ENCODE data around the gene MYL3.

MYL3 gene

DNA sequence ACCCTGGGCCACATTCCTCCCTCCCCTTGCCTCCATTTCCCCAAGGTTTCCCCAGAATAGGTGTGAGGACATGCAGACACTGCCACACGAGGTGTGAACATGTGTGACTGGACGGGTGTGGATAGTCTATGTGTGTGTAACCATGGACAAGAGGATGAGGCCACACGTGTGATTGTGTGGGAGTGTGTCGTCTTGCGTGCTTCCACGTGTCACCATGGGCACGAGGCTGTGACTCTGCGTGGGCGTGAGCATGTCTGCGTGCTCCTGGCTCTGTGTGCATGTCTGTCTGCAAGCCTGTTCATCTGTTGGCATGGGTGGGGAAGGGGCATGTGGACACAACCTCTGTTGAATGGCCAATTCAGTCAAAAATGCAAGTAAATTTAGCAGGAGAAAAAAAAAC, 6.2 kb upstream of the MYL3 start:
- H3K9me3 ChIP-seq (ENCODE audit: insufficient read depth, low read depth, low read length), result no peaks in the 10 kb centered on the region
- no peaks in the 10 kb centered on the region for H3K4me1 ChIP-seq (ENCODE audit: insufficient read depth, low read length)
- H3K9ac ChIP-seq (ENCODE audit: low read depth, low read length), result no peak overlapping the region
- peaks cover 27% of the 10 kb centered on the region for H3K27me3 ChIP-seq (ENCODE audit: insufficient read depth, low read length)
- no peak overlapping the region for H3K4me3 ChIP-seq (ENCODE audit: low read length)
- H3K36me3 ChIP-seq (ENCODE audit: insufficient read depth, low read length), result no peaks in the 10 kb centered on the region
- WGBS, result 92% methylated on average over 10 of the region's 10 CpGs
- no peak overlapping the region for H3K27ac ChIP-seq (ENCODE audit: low read depth, low read length)

DNA sequence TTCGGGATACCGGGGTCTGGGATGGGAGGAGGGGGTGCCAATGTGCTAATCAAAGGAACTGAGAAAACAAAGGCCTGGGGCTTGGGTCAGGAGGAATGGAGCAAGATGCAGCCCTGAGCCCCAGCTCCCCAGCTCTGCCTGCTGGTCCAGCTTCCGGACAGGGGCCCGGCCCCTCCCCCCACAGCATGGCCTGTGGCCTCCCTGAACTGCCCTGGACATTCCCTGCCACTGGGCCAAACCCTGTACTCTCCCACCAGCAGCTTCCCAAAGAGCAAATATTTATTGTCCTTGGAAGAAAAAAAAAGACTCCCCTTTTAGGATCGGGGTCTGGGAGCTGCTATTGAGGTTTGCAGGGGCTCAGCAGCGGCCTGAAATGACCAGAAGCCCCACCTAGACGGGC, 5.7 kb upstream of the MYL3 start:
- no peaks in the 10 kb centered on the region for H3K9me3 ChIP-seq (ENCODE audit: insufficient read depth, low read depth, low read length)
- peaks cover 23% of the 10 kb centered on the region for H3K27me3 ChIP-seq (ENCODE audit: insufficient read depth, low read length)
- WGBS, result 87% methylated on average over 7 of the region's 7 CpGs

DNA sequence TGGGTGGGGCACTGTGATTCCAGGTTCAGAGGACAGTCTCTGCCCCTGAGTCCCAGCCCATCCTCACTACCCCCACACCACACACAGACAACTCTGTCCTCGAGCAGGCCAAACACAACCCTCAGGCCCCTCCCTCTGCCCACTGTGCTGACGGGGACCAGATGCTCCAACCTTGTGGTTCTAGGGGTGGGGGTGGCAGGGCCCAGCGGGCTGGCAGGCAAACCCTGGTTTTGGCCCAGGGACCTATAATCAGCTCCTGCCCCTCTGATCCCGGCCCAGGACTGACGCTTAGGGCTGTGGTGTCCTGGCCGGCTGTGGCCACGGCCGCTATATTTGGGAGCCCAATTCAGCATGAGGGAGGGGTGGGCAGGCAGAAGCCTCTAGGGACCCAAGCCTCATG, 5.0 kb upstream of the MYL3 start:
- WGBS, result 88% methylated on average over 8 of the region's 8 CpGs

More for the DNA sequence above, 5.7 kb upstream of the MYL3 start:
- no peak overlapping the region for H3K9ac ChIP-seq (ENCODE audit: low read depth, low read length)
- no peak overlapping the region for H3K4me3 ChIP-seq (ENCODE audit: low read length)
- H3K4me1 ChIP-seq (ENCODE audit: insufficient read depth, low read length), result no peaks in the 10 kb centered on the region
- no peaks in the 10 kb centered on the region for H3K36me3 ChIP-seq (ENCODE audit: insufficient read depth, low read length)
- no peak overlapping the region for H3K27ac ChIP-seq (ENCODE audit: low read depth, low read length)

DNA sequence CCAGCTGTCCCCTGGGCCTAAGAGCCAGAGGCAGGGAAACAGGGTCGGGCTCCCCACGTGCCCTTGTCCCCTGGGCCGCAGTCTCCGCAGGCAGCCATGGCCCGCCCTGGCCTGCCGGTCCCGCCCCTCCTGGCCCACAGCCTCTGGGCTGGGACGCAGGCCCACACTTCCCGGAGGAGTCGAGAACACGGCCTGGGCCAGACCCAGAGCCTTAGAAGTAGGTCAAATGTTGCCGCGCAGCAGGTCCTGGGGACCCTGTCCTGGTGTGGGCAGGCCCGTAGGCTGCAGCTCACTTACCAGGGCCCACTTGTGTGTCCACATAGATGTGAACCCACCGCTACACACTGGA, 4.3 kb upstream of the MYL3 start:
- WGBS, result 86% methylated on average over 15 of the region's 15 CpGs
- Histone ChIP-seq H3K27ac (ENCODE audit: low read depth, low read length) (no peak overlapping the region), H3K9ac (ENCODE audit: low read depth, low read length) (no peak overlapping the region), H3K36me3 (ENCODE audit: insufficient read depth, low read length) (no peaks in the 10 kb centered on the region), H3K9me3 (ENCODE audit: insufficient read depth, low read depth, low read length) (no peaks in the 10 kb centered on the region), H3K4me1 (ENCODE audit: insufficient read depth, low read length) (no peaks in the 10 kb centered on the region), H3K27me3 (ENCODE audit: insufficient read depth, low read length) (peaks cover 9% of the 10 kb centered on the region; the same call in 1 of the 2 replicates), H3K4me3 (ENCODE audit: low read length) (no peak overlapping the region)

More for the DNA sequence above, 5.0 kb upstream of the MYL3 start:
- H3K4me3 ChIP-seq (ENCODE audit: low read length), result no peak overlapping the region
- no peaks in the 10 kb centered on the region for H3K4me1 ChIP-seq (ENCODE audit: insufficient read depth, low read length)
- peaks cover 17% of the 10 kb centered on the region for H3K27me3 ChIP-seq (ENCODE audit: insufficient read depth, low read length)
- H3K36me3 ChIP-seq (ENCODE audit: insufficient read depth, low read length), result no peaks in the 10 kb centered on the region
- H3K9ac ChIP-seq (ENCODE audit: low read depth, low read length), result no peak overlapping the region
- no peaks in the 10 kb centered on the region for H3K9me3 ChIP-seq (ENCODE audit: insufficient read depth, low read depth, low read length)
- no peak overlapping the region for H3K27ac ChIP-seq (ENCODE audit: low read depth, low read length)

DNA sequence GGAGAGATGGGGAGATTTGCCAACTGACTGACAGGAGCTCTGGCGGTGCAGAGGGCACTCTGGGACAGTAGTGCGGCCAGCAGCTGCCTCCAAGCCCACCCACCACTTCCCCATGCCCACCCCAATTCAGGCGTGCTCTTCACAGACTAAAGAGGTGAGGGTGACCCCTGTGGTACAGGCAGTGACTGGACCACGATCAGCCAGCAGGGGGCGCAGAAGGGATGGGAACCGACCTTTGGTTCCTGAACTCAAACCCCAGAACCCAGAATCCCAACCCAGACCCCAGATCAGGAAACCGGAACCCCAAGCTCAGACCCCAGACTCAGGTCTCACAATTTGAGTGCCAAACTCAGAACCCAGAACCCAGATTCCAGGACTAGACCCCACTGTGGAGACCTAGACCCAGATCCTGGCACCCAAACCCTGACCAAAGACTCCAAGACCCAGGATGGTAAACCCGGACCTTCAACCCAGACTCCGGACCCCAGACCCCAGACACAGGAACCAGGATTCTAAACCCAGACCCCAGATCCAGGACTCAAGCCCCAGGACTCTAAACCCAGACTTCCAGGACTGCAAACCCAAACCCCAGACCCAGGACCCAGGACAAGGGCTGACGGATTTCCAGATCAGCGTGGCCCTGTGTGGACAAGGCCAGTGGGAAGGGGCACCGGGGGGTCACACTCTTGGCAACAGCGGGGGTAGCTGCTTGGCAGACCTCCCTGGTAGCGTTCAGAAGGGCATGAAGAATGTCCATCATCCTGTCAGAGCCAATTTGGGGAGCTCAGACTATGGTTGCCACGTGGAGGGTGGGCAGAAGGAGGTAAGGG, 3.7 kb upstream of the MYL3 start:
- Histone ChIP-seq H3K27ac (ENCODE audit: low read depth, low read length) (no peak overlapping the region), H3K9ac (ENCODE audit: low read depth, low read length) (no peak overlapping the region), H3K36me3 (ENCODE audit: insufficient read depth, low read length) (no peaks in the 10 kb centered on the region), H3K9me3 (ENCODE audit: insufficient read depth, low read depth, low read length) (no peaks in the 10 kb centered on the region), H3K27me3 (ENCODE audit: insufficient read depth, low read length) (0 out of 2 replicates have a peak, but pooled peaks cover 8% of the 10 kb centered on the region), H3K4me1 (ENCODE audit: insufficient read depth, low read length) (no peaks in the 10 kb centered on the region), H3K4me3 (ENCODE audit: low read length) (no peak overlapping the region)
- WGBS, result 55% methylated on average over 15 of the region's 15 CpGs

DNA sequence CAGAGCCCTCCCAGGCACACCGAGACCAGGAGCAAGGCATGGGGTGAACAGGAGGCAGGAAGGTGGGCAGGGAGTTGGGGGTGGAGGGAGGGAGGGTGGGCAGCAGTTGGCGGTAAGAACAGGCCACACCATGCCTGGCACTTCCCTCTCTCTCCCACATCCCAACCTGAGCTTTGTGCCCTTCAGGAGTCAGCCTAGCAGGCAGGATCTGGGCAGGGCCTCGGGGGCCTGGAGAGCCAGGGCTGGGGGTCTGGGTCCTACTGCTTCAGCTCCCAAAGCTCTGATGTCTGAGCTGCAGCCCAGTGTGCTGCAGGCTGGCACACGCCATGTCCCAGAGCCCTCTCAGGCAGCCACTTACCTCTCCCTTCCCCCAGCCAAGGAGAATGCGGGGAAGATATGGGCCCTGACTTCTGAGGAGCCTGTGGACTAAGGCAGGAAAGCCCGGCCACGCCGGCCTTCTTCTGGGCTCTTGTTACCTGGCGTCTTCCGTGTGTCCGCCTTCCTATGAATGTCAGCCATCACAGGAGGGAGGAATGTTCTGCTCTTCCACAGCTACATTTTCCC, 2.9 kb upstream of the MYL3 start:
- 88% methylated on average over 11 of the region's 11 CpGs for WGBS
- Histone ChIP-seq H3K36me3 (ENCODE audit: insufficient read depth, low read length) (no peaks in the 10 kb centered on the region), H3K9ac (ENCODE audit: low read depth, low read length) (no peak overlapping the region), H3K27ac (ENCODE audit: low read depth, low read length) (no peak overlapping the region), H3K4me1 (ENCODE audit: insufficient read depth, low read length) (no peaks in the 10 kb centered on the region), H3K27me3 (ENCODE audit: insufficient read depth, low read length) (0 out of 2 replicates have a peak, but pooled peaks cover under 1% of the 10 kb centered on the region), H3K9me3 (ENCODE audit: insufficient read depth, low read depth, low read length) (no peaks in the 10 kb centered on the region), H3K4me3 (ENCODE audit: low read length) (no peak overlapping the region)

DNA sequence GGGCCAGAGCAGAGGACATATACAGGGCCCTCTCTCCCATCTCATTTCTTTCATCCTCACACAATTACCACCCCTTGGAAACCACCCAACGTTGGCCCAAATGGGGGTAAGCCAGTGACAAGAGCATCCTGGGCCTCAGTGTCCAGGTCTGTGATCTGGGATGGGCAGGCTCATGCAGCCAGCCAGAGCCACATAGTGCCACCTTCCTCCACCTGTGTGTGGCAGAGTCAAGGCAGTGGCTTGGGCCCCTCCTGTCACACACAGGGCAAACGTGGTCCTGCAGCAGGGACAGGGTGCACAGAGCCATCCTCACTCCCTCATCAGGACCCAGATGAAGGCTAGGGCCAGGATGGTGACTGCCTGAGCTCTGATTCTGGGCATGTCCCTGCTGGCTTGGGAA, 2.3 kb upstream of the MYL3 start:
- Histone ChIP-seq H3K9me3 (ENCODE audit: insufficient read depth, low read depth, low read length) (no peaks in the 10 kb centered on the region), H3K27ac (ENCODE audit: low read depth, low read length) (no peak overlapping the region), H3K9ac (ENCODE audit: low read depth, low read length) (no peak overlapping the region), H3K4me1 (ENCODE audit: insufficient read depth, low read length) (no peaks in the 10 kb centered on the region), H3K36me3 (ENCODE audit: insufficient read depth, low read length) (no peaks in the 10 kb centered on the region), H3K4me3 (ENCODE audit: low read length) (no peak overlapping the region), H3K27me3 (ENCODE audit: insufficient read depth, low read length) (no peaks in the 10 kb centered on the region)
- 82% methylated on average over 2 of the region's 2 CpGs for WGBS

DNA sequence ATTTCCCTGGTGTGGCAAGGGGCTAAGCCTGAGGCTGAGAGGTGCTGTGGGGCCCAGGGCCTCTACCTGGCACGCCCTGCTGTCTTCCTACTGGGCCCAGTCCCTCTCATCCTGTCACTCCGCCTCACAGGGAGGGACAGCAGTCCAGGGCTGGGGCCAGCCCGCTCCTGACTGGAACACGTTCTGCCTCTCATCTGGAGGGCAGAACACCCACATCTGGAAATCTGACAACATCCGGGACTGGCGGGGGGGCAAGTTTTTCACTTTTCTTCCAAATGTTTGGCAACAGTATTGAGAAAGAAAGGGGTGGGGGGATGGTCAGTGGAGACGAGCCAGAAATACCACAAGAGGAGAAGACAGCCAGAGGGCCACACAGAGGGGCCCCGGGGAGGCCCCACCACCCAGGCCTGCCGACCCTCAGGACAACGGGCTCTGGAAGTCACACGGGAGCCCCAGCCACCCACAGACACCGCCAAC, 1.8 kb upstream of the MYL3 start:
- WGBS, result 87% methylated on average over 12 of the region's 12 CpGs
- H3K27ac ChIP-seq (ENCODE audit: low read depth, low read length), result no peak overlapping the region
- no peaks in the 10 kb centered on the region for H3K27me3 ChIP-seq (ENCODE audit: insufficient read depth, low read length)
- no peaks in the 10 kb centered on the region for H3K36me3 ChIP-seq (ENCODE audit: insufficient read depth, low read length)
- H3K4me3 ChIP-seq (ENCODE audit: low read length), result no peak overlapping the region
- H3K4me1 ChIP-seq (ENCODE audit: insufficient read depth, low read length), result no peaks in the 10 kb centered on the region
- no peaks in the 10 kb centered on the region for H3K9me3 ChIP-seq (ENCODE audit: insufficient read depth, low read depth, low read length)
- no peak overlapping the region for H3K9ac ChIP-seq (ENCODE audit: low read depth, low read length)

DNA sequence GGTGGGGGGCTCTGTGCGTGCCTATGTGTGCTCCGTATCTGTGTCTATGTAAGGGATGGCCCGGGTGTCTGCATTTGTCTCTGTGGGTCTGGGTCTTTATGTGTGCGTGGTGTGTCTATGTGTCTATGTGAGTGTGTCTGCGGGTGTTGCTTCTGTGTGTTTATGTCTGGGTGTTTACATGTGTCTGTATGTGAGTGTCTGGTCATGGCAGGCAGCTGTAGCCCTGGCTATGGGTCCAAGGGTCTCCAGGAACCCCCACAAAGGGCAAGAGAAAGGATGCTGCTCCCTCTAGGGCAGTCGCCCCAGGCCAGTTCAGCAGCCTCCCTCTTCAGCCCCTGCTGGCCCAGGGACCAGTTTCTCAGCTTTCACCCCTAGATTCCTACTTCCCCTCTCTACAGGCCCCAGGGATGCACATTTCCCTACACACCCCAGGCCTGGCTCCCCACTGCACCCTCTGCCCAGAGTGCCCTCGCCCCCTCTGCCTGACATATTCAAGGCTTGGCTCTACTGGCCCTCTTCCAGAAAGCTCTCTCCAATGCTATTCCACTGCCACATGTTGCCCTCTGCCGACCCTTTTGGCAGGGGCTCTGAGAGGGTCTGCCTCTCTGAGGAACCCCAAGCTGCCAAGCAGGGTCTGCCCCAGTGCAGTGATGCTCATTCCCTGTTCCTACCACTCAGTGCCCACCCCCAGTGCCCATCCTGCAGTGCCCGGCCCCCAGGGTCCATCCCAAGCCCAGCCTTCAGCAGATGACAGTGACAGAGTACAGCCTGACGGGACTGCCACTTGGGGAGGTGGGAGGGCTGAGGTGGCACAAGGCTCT, 1.0 kb upstream of the MYL3 start:
- WGBS, result 87% methylated on average over 10 of the region's 10 CpGs
- H3K27me3 ChIP-seq (ENCODE audit: insufficient read depth, low read length), result no peaks in the 10 kb centered on the region
- H3K9ac ChIP-seq (ENCODE audit: low read depth, low read length), result no peak overlapping the region

DNA sequence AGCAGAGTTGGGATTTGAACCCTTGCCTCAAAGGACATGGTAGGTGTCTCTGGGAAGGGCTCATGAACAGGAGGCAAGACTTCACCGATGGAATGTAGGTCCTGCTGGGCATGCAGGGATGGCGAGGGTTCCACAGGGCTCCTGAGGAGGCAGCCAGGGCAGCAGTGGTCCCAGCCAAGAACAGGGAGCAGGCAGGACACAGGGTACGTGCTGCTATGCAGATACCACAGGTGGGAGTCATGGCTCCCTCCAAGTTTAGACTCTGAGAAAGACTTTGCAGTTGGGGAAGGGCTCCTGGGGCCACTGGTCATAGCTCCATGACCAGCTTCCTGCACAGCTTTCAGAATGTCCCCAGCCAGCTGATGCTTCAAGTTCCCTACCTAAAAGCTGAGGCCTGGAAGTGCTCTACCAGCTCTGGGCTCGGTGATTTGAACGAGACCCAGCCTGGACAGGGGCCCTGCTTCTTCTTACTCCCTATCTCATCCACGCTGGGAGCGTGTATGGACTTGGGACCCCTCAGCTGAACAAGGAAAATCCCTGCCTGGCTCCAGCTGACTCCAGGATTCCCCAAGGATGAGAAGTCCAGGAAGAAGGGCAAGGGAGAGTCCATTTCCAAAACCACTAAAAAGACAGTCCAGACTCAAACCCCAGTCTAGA, 747 bp downstream of the MYL3 start:
- no peak overlapping the region for H3K9ac ChIP-seq (ENCODE audit: low read depth, low read length)
- no peaks in the 10 kb centered on the region for H3K9me3 ChIP-seq (ENCODE audit: insufficient read depth, low read depth, low read length)
- H3K4me1 ChIP-seq (ENCODE audit: insufficient read depth, low read length), result no peaks in the 10 kb centered on the region
- no peaks in the 10 kb centered on the region for H3K36me3 ChIP-seq (ENCODE audit: insufficient read depth, low read length)
- H3K27ac ChIP-seq (ENCODE audit: low read depth, low read length), result no peak overlapping the region
- WGBS, result 92% methylated on average over 7 of the region's 7 CpGs
- H3K27me3 ChIP-seq (ENCODE audit: insufficient read depth, low read length), result no peaks in the 10 kb centered on the region
- no peak overlapping the region for H3K4me3 ChIP-seq (ENCODE audit: low read length)

More for the DNA sequence above, 1.0 kb upstream of the MYL3 start:
- H3K36me3 ChIP-seq (ENCODE audit: insufficient read depth, low read length), result no peaks in the 10 kb centered on the region
- no peak overlapping the region for H3K4me3 ChIP-seq (ENCODE audit: low read length)
- no peaks in the 10 kb centered on the region for H3K9me3 ChIP-seq (ENCODE audit: insufficient read depth, low read depth, low read length)
- H3K27ac ChIP-seq (ENCODE audit: low read depth, low read length), result no peak overlapping the region
- H3K4me1 ChIP-seq (ENCODE audit: insufficient read depth, low read length), result no peaks in the 10 kb centered on the region

Measured in HUES64 (cell line).